Testis (tissue), 2 donors: ENCODE data around the gene PHF3.

Experiments used
- POLR2A ChIP-seq: fragments of 450-650 bp; IDR thresholded peaks from one replicate; pipeline ENCODE4 v1.6.1; 2017; ENCODE audit warnings: antibody characterized with exemption, mild to moderate bottlenecking, moderate library complexity
- TF ChIP-seq, protein P1 (sequence below), 3 experiments: fragments of 450-650 bp in 2 of 3; fragments of 200-600 bp in 1 of 3; sonication (generic) in 1 of 3; IDR thresholded peaks; one replicate each; pipeline ENCODE4 v1.5.1; 2016 to 2019; ENCODE audit warnings: antibody characterized with exemption in 3 of 3, mild to moderate bottlenecking in 2 of 3, moderate library complexity in 1 of 3

DNA sequence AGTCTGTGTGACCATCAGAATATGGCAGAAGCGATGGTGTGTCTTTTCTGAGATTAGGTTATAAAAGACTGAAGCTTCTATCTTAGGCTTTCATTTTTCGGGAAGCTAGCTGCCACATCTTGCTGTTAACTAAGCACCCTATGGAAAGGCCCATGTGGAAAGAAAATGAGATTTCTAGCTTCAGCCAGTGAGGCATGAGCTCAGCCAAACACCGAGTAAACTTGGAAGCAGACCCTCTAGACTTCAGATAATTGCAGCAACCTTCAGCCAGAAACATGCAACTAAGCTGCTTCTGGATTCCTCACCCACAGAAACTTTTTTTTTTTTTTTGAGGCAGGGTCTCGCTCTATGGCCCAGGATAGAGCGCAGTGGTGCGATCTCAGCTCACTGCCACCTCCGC is 42.7 kb upstream of the PHF3 start:
- TF ChIP-seq, protein P1, sequence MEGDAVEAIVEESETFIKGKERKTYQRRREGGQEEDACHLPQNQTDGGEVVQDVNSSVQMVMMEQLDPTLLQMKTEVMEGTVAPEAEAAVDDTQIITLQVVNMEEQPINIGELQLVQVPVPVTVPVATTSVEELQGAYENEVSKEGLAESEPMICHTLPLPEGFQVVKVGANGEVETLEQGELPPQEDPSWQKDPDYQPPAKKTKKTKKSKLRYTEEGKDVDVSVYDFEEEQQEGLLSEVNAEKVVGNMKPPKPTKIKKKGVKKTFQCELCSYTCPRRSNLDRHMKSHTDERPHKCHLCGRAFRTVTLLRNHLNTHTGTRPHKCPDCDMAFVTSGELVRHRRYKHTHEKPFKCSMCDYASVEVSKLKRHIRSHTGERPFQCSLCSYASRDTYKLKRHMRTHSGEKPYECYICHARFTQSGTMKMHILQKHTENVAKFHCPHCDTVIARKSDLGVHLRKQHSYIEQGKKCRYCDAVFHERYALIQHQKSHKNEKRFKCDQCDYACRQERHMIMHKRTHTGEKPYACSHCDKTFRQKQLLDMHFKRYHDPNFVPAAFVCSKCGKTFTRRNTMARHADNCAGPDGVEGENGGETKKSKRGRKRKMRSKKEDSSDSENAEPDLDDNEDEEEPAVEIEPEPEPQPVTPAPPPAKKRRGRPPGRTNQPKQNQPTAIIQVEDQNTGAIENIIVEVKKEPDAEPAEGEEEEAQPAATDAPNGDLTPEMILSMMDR (IDR thresholded peaks at IDR 0.05), result no peak
- no peak for TF ChIP-seq POLR2A
